Raji (cell line): ENCODE measurements around the gene SNAPC4.

Source experiments
- POLR2A ChIP-seq: IDR thresholded peaks from 2 replicates; pipeline ENCODE4 v1.6.1; 2011; ENCODE audit warnings: low read depth, low read length, control low read depth; ENCODE audit not compliant: insufficient read depth

The SNAPC4 gene

DNA sequence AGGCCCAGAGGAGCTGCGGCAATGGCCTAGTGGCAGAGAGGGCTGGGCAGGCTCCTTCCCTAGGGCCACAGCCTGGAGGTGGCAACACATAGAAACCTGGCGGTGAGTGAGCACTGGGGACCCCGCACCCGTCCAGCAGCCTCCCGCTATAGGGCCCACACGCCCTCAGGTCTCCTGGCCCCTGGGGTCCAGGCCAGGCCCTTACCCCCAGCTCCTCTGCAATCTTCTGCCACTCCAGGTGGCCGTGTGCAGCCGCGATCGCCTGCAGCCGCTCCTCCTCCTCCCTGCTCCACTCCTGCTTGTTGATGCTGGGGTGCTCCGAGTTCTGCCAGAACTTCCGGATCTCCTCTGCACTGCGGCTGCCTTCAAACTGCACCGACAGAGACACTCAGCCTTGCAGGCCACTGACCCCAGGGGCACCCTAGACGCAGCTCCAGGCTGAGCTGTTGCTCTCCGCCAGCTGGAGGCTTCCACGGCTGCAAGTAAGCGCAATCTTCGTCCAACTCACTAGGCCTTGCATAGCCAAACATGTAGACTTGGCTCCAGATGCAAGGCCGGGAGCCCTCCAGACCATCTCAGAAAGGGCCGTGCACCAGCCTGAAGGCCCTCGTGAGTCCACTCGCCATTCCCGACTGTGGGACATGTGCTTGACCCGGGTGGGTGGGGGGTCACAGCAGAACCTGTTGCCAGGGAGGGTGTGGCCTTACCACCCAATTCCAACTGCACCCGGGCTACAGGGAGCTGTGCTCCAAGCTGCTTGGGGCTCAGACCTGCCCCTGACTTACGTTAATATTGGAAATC is 8.0 kb downstream of the SNAPC4 start:
- no peak for TF ChIP-seq POLR2A

DNA sequence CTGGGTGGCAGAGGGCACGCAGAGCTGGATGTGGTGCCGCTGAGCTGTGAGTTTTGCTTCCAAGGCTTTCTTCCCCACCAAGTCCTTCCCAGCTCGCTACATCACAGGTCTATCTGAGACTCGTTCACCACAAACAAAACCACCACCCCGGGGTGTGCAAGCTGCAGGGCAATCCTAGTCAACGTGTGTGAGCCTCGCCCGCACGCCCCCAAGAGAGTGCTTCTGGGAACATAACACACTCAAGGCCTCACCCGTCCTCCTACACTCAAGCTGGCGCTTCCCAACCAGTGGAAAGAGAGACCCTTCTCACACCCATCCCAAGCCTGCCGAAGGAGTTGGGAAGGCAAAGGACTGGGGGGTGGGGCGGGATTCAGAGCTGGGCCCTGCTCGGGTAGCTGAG is 10.6 kb downstream of the SNAPC4 start:
- no peak for TF ChIP-seq POLR2A

DNA sequence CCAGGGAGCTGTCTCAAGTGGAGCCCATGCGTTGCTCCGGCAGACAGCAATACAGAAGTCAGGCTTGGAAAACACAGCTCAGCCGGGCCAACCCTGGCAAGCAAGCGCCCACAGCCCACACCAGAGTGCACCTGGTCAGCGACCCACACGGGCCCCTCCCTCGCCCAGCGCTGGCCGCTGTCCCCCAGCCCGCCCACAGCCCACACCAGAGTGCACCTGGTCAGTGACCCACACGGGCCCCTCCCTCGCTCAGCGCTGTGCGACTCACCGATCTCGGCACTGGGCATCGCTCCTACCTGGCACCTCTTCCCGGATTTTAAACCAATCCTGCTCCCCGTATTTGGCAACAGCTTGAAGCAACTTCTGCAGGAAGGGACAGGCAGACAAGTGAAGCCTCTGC is 12.8 kb downstream of the SNAPC4 start:
- TF ChIP-seq POLR2A = no peak

DNA sequence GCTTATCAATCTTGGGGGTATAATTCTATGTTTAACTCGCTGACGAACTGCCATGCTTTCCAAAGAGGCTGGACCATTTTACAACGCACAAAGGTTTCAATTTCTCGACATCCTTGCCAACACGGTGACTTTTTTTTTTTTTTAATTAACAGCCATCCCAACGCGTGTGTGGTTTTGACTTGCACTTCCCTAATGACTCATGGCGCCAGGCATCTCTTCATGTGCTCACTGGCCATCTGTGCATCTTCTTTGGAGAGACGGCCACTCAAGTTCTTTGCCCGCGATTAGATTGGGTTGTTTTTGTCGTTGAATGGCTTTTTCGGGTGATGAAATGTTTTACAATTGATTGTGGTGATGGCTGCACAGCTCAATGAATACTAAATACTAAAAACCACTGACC is 14.0 kb downstream of the SNAPC4 start:
- TF ChIP-seq POLR2A = no peak

DNA sequence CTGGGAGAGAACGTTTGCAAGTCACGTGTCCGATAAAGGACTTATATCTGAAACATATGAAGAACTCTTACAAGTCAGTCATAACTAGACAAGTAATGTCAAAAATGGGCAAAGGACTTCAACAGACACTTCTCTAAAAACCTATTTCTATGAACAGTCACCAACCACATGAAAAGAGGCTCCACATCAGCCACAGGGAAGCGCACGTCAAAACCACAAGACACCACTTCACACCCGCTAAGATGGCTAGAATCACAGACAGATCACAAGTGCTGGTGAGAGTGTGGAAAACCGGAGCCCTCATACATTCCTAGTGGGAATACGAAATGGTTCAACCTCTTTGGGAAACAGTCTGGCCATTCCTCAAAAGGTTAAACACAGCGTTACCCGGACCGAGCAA is 15.0 kb downstream of the SNAPC4 start:
- no peak for TF ChIP-seq POLR2A

DNA sequence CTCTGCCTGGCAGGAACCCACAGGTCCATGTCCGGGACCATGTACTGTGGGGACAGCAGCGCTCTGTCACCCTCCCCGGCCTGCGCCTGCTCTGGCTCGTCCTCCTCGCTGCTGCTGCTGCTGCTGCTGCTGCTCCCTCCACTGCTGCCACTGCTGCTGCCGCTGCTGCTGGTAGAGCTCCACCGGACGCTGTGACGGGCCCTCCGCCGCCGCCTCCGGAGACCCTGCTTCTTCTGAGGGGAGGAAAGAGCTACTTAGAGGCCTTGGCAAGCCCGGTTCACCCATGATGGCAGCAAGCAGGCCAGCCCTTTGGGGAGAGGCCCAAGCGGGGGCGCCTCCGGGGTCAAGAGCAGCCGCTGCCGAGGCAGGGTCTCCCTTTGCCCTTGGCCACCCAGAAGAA is 16.5 kb downstream of the SNAPC4 start:
- no peak for TF ChIP-seq POLR2A

DNA sequence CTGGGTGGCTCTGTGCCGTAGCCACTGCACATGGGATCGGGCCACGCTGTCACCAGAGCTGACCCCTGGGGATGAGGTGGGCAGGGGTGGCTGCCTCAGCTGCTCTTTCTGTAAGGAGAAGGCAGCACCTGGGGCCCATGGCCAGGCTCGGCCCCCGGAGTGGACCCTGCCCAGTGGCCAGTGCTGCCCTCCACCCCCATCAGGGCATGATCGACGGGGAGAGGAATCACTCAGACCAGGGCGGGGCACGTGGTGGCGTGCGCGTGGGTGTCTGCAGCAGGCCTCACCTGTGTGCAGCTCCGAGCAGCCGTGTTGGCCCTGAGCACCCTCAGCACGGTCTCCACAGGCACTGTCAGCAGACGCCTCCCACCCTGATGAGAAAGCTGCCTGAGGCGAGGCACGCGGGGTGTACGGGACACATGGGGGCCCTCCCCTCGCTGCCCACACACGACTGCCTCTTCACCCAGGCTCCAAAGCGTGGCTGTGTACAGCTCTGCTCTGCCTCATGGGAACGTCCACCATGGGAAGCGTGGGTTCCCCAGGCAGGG is 17.9 kb downstream of the SNAPC4 start:
- TF ChIP-seq POLR2A = no peak

DNA sequence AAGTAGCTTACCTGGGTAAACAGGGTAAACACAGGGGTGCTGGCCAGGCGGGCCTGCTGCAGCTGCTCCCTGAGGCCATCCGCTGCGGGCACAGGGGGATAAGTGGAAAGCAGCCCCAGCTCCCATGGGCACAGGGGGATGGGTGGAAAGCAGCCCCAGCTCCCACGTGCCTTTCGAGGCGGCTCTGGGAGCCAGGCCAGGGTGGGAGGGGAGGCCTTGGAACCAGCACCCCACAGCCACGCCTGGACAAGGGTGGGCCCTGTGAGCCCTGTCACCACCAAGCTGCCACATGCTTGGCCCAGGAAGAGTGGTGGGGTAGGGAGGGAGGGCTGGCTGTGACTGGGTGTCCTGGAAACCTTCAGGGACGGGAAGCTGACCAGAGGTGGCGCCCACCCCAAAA is 18.7 kb downstream of the SNAPC4 start:
- no peak for TF ChIP-seq POLR2A

DNA sequence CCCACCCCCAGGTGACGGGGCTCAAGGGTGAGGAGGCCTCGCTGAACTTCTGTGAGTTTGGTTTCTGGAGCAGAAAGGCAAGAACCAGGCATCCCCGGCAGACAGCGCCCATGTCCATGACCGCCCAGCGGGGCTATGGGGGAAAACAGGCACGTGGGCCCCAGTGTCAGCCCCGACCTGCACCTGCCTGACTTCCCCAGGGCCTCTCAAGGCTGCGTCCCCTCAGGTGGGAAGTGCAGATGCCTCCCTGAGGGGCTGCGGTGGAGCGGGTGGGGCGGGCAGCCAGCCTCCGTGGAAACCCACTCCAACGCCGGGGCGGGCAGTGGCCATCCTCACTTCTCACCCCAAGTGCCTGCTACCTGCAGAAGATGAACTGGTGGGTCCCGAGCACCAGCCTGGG is 19.6 kb downstream of the SNAPC4 start:
- TF ChIP-seq POLR2A = no peak

DNA sequence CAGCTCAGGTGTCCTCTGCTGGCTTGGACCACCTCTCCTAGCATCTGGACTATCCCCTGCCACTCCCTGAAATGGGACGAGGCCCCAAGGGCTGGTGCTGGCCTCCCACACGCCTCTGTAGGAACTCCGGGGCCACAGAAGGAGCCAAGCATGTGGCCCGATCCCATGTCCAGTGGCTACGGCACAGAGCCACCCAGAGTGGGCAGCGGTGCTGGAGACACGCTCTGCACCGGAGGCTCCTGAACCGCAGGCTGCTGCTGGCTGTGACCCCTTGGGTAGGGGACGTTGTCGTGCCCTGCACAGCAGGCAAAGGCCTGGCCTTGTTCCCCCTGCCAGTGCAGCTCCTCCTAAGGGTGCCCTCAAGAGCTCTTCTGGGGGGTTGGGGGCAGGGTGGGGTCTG is 20.1 kb downstream of the SNAPC4 start:
- no peak for TF ChIP-seq POLR2A

DNA sequence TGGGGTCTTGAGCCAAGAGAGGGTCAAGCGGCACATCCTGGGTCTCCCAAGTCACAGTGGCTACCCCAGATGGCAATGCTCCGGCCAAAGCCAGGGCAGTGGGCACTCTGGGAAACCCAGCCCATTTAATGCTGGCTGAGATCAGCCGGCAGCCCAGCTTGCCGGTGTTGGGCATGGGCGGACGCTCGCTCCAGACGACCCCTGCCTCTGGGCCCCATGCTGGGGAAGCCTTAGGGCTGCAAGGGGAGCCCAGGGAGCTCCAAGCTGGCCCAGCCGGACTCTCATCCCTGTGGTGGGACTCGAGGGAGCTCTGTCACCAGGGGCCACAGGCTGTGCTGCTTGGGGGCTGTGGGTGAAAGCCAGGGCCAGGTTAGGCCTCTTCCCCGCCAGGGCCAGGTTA is 20.6 kb downstream of the SNAPC4 start:
- TF ChIP-seq POLR2A = no peak

DNA sequence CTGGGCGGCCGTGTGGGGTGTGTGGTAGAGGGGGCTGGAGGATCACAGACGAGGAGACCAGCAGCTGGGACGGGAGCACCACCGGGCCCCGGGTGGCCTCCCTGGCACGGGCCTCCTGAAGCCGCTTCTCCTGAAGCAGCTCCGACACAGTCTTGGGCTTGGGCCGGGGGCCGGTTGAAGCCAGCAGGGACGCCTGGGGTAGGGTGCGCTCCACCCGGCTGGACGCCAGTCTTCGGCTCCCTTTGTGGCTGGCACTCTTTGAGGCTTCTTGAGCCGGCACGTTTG is 21.0 kb downstream of the SNAPC4 start:
- TF ChIP-seq POLR2A = no peak

DNA sequence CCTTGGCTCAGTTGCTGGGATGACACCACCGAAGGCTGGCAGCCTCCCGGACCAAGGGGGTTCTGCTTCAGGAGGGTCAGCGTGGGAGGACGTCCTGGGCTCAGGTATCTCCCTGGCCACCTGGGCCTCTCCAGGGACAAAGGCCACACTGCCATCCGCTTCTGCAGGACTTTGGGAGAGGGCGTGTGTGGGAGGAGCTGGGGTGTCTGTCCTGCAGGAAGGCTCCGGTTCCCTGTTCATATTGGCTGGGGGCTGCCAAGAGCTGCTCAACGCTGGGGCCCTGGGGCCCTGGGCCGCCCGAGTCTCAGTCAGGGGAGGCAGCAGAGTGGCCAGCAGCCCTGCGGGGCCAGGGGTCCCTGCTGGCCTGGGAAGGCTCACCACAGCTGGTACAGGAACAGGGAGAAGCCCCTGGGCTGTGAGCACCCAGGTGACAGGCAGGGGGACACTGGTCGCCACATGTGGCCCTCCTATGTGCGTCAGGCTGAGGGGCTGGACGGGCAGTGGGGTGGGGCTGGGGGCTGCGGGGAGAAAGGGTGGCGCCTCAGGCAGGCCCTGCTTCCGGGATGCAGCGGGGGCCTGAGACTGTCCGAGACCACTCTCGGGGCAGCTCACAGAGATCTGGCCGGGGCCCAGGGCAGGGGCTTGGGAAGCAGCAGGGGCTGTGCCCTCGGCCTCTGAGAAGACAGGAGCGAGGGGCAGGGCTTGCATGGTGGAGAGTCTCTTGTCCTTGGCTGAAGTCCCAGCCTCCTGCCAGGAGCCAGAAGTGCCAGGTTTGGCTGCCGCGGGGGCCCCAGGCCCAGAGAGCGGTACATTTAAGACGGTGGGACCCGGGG is 21.6 kb downstream of the SNAPC4 start:
- TF ChIP-seq POLR2A = no peak

DNA sequence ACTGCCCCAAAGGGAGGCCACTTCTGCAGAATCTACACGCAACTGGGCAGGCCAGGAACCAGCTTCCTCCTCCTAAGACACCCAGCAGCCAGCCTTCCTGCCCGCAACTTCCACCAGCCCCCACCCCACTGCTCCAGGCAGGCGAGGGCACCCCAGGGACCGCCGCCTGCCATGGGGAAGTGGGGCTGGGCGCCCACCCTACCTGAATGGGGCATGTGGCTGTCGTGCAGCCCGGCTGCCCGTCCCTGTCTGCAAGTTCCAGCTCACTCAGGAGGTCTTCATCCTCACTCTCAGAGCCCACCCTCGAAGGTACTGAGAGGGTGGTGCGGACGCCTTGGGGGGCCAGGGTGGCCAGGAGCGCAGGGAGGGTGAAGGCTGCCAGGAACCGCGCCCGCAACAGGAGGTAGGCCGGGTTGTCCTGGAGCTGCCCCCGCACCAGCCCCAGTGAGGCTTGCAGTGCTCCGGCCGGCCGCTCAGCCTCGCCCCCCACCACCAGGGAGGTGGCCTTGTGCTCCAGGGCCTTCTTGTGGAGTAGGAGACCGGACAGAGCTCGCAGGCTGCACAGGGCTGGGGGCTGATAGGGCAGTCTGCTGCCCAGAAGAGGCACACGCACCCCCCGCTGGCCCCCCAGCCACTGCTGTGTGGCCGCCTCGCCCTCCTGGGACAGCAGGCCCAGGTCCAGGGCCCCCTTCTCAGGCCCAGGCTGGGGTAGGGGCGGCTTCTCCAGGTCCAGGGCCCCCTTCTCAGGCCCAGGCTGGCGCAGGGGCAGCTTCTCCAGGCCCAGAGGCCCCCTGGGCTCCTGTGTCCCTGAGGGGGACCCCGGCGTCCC is 22.4 kb downstream of the SNAPC4 start:
- TF ChIP-seq POLR2A = no peak

DNA sequence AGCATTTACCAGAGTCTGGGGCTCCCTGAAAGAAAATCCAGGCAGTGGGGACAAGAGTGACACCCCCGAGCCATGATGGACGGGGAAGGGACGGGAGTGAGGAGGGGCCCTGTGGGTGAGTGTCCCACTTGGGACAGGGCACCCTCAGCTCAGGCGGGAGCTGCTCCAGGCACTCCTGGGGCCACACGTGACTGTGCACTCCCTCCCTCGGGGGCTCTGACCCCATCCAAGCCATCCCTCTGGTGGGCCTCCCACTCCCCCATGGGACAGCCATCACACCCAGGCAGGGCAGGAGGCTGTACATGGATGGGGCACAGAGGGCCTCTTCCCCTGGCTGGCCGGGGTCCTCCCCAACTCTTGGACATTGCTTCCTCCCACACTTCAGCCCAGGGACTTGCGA is 23.5 kb downstream of the SNAPC4 start:
- TF ChIP-seq POLR2A = no peak

DNA sequence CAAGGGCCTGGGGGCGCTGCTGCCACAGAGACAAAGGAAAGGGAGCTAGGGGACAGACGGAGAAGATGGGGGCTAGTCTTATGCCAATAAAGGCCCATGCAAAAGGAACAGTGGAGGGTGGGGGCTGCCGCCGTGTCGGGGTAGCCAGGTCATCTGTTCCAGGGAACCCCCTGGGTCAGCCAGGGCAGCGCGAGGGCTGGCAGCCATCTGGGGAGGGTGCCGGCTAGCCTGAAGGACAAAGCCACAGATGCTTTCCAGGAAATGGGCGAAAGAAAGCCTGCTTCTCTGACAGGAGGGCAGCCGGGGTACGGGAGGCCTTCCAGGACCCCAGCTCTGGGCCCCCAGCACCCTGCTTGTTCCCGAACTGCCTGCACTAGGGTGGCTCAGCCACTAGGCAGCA is 24.9 kb downstream of the SNAPC4 start:
- no peak for TF ChIP-seq POLR2A

DNA sequence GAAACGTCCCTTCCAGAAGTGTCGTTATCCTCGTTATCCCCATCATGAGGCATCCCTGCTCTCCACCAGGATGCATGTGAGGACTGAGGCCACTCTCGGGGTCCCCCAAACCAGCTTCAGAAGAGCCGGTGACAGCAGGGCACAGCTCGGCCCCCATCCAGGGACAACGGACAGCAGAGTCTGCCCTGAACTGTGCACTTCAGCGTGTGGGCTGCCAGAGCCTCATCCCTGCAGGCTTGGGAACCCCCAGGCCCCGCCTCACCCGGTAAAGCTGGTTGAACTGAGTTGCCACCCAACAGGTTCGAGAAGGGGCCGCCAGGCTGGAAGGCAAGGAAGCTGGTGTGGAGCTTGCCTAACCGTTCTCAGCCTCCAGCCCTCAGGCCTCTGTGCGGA is 25.8 kb downstream of the SNAPC4 start:
- TF ChIP-seq POLR2A = no peak
